ENCODE data around the gene LIMD2.

- TF ChIP-seq, protein P1, sequence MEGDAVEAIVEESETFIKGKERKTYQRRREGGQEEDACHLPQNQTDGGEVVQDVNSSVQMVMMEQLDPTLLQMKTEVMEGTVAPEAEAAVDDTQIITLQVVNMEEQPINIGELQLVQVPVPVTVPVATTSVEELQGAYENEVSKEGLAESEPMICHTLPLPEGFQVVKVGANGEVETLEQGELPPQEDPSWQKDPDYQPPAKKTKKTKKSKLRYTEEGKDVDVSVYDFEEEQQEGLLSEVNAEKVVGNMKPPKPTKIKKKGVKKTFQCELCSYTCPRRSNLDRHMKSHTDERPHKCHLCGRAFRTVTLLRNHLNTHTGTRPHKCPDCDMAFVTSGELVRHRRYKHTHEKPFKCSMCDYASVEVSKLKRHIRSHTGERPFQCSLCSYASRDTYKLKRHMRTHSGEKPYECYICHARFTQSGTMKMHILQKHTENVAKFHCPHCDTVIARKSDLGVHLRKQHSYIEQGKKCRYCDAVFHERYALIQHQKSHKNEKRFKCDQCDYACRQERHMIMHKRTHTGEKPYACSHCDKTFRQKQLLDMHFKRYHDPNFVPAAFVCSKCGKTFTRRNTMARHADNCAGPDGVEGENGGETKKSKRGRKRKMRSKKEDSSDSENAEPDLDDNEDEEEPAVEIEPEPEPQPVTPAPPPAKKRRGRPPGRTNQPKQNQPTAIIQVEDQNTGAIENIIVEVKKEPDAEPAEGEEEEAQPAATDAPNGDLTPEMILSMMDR (IDR thresholded peaks at IDR 0.05) = no peak
- TF ChIP-seq SIN3A (IDR thresholded peaks at IDR 0.05; ENCODE audit: borderline replicate concordance, insufficient read depth, low read depth, low read length) (no peak), TCF7L2 (IDR thresholded peaks at IDR 0.05; ENCODE audit: low read depth, low read length) (no peak), REST (IDR thresholded peaks at IDR 0.05; ENCODE audit: insufficient read depth in 1 of 2, low read depth in 2 of 2, low read length in 1 of 2) (no peak)
Observed at GRCh38 chr17:63658366-63658765, 41.6 kb downstream of the LIMD2 start.

Measured in Panc1 (cell line).